Suppressor macrophage treated with lipopolysaccharide for 4 hours (primary cell): ENCODE measurements around the gene TP63.

Experiments
- DNase-seq: peaks from one replicate; pipeline ENCODE4 v3.0.0-alpha.2; 2020

TP63 gene

GRCh38 chr3:189944285-189945145 is 313.3 kb downstream of the TP63 start:
- DNase-seq, result no peak

DNA sequence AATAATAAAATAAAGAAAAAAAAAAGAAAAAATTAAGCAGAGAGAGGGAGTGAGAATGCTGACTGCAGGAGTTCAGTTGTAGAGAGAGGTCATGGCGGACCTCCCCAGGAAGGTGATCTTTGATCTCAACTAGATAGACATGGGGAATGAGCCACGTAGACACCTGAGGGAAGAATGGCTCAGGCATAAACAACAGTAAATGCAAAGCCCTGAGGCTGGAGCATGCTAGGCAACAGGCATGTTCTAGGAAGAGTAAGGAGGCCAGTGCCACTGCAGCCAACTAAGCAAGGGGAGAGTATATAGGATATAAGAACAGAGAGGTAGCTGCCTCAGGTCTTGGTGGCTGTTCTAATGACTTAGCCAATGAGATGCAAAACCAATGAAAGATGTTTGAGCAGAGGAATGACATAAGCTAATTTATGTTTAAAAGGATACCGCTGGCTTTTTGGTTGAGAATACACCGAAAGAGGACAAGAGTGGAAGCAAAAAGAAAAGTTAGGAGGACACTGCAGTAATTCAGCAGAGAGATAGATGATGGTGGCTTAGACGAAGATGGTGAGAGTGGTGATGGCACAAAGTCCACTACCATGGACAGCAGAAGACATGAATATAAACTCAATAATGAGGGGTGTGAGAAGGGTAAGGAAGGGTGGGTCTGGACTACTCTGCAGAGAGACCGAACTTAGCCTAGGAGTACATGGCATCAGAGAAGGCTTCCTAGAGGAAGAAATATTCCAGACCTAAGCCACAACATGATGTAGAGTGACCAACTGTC is 314.9 kb downstream of the TP63 start:
- DNase-seq, result no peak
